Gastrocnemius medialis (tissue), 4 donors: Measurements from ENCODE around the gene TSSC4. TPM values are rescaled to one million over a fixed set of nuclear protein-coding genes. Genes with fewer than 3 reads are reported as not detected.

Source experiments
- ATAC-seq, 2 donors: fragments of 150-250 bp; one replicate each; pipeline ENCODE4 v1.9.1; 2016
- DNase-seq, 2 donors: peaks; one replicate each; pipeline ENCODE4 v3.0.0-alpha.2; 2019
- H3K27ac ChIP-seq, 4 donors: fragments of 200-600 bp; sonication (generic); 1 replicate in 1 of 4; 2 replicates in 3 of 4; pipeline ENCODE4 v1.5.1; 2016 to 2018; ENCODE audit warnings: mild to moderate bottlenecking in 2 of 4, moderate library complexity in 1 of 4
- H3K27me3 ChIP-seq, 3 donors: fragments of 200-600 bp; sonication (generic) in 2 of 3; 1 replicate in 1 of 3; 2 replicates in 2 of 3; pipeline versions ENCODE4 v1.5.1 to v1.6.0; 2016 to 2019; ENCODE audit warnings: mild to moderate bottlenecking in 1 of 3, moderate library complexity in 1 of 3
- H3K36me3 ChIP-seq, 2 donors: fragments of 200-600 bp; sonication (generic) in 1 of 2; one replicate each; pipeline ENCODE4 v1.5.1; 2017 to 2018
- H3K4me1 ChIP-seq, 2 donors: fragments of 200-600 bp; sonication (generic) in 1 of 2; one replicate each; pipeline ENCODE4 v1.5.1; 2016 to 2017; ENCODE audit warnings: mild to moderate bottlenecking in 2 of 2
- H3K4me3 ChIP-seq, 4 donors: fragments of 200-600 bp; sonication (generic) in 3 of 4; 1 replicate in 1 of 4; 2 replicates in 3 of 4; pipeline ENCODE4 v1.5.1; 2016 to 2019; ENCODE audit warnings: mild to moderate bottlenecking in 2 of 4
- H3K9me3 ChIP-seq, 3 donors: fragments of 200-600 bp; sonication (generic) in 2 of 3; 1 replicate in 1 of 3; 2 replicates in 2 of 3; pipeline ENCODE4 v1.5.1; 2016 to 2019
- CTCF ChIP-seq, 5 experiments: fragments of 450-650 bp in 3 of 5; fragments of 200-600 bp in 2 of 5; sonication (generic) in 2 of 5; IDR thresholded peaks in 4 of 5; conservative IDR thresholded peaks in 1 of 5; 1 replicate in 4 of 5; 2 replicates in 1 of 5; pipeline ENCODE4 v1.5.1; 2016 to 2019; ENCODE audit warnings: antibody characterized with exemption in 5 of 5, mild to moderate bottlenecking in 3 of 5, moderate library complexity in 3 of 5
- POLR2A ChIP-seq, 2 donors: fragments of 450-650 bp; IDR thresholded peaks; one replicate each; pipeline ENCODE4 v1.6.1; 2017; ENCODE audit warnings: antibody characterized with exemption in 2 of 2, mild to moderate bottlenecking in 2 of 2, moderate library complexity in 2 of 2
- in situ Hi-C, 4 donors: fragments of 200-750 bp; cut with MboI; loops; one replicate each; pipeline versions ENCODE4 v1.15.0 to v1.8.0; 2017; ENCODE audit warnings: low sequenced_read_pairs in 4 of 4
- intact Hi-C: fragments of 100-400 bp; cut with DNase I; formaldehyde crosslinking; loops from one replicate; pipeline ENCODE4 v1.15.1; 2023; ENCODE audit warnings: low total_unique reads
- total RNA-seq, 4 donors: library from RNA; depleted of rRNA; stranded (reverse); fragments of >200 nt; gene quantifications; one replicate each; pipeline versions ENCODE4 v1.1.0 to v1.2.3, GENCODE V29; 2016

Gene TSSC4
- total RNA-seq, 4 donors from 2014 or later = 53.4 to 92.5 (median 76.8) TPM

GRCh38 chr11:2412323-2412722, 11.8 kb downstream of the TSSC4 start:
- DNase-seq = no peak
- H3K9me3 ChIP-seq = no peaks in the 10 kb centered on the region
- no peaks in the 10 kb centered on the region for H3K27me3 ChIP-seq
- no peaks in the 10 kb centered on the region for H3K4me1 ChIP-seq
- H3K36me3 ChIP-seq = no peaks in the 10 kb centered on the region
- ATAC-seq = no peak
- no peak overlapping the region for H3K4me3 ChIP-seq
- in situ Hi-C loops (loop anchor here in 2 of 4 donors (25.0 kb wide), 1 partner anchor 225 kb away; no protein-coding TSS in a partner anchor), intact Hi-C loops (no loop called here)
- H3K27ac ChIP-seq = no peak overlapping the region
- TF ChIP-seq POLR2A (IDR thresholded peaks at IDR 0.05) (no peak), CTCF (IDR thresholded peaks at IDR 0.05 in 4 of 5, conservative IDR thresholded peaks at IDR 0.05 in 1 of 5) (no peak)

- in situ Hi-C loops = loop anchor here in 2 of 4 donors (25.0 kb wide), 1 partner anchor 227 kb away; no protein-coding TSS in a partner anchor
- DNase-seq (peak in 1 of 2 donors; percentile 38), ATAC-seq (no peak)
- H3K36me3 ChIP-seq = no peaks in the 10 kb centered on the region
- no peak for TF ChIP-seq CTCF (IDR thresholded peaks at IDR 0.05 in 4 of 5, conservative IDR thresholded peaks at IDR 0.05 in 1 of 5)
- no peak for TF ChIP-seq POLR2A (IDR thresholded peaks at IDR 0.05)
- no peaks in the 10 kb centered on the region for H3K27me3 ChIP-seq
- H3K4me3 ChIP-seq = no peak overlapping the region
- intact Hi-C loops = no loop called here
- no peaks in the 10 kb centered on the region for H3K4me1 ChIP-seq
- no peaks in the 10 kb centered on the region for H3K9me3 ChIP-seq
- no peak overlapping the region for H3K27ac ChIP-seq
Measured at GRCh38 chr11:2413742-2414579, 13.4 kb downstream of the TSSC4 start.

GRCh38 chr11:2414616-2415015, 14.1 kb downstream of the TSSC4 start:
- intact Hi-C loops = loop anchor here (5.0 kb wide), 1 partner anchor 37 kb away; the partner anchor contains the start of gene CD81
- H3K27ac ChIP-seq = no peak overlapping the region
- ATAC-seq = no peak
- no peak overlapping the region for H3K4me3 ChIP-seq
- TF ChIP-seq CTCF (IDR thresholded peaks at IDR 0.05 in 4 of 5, conservative IDR thresholded peaks at IDR 0.05 in 1 of 5) = no peak
- TF ChIP-seq POLR2A (IDR thresholded peaks at IDR 0.05) = no peak
- no peak for DNase-seq
- no peaks in the 10 kb centered on the region for H3K4me1 ChIP-seq
- no peaks in the 10 kb centered on the region for H3K27me3 ChIP-seq
- no peaks in the 10 kb centered on the region for H3K9me3 ChIP-seq
- H3K36me3 ChIP-seq = no peaks in the 10 kb centered on the region
- in situ Hi-C loops = loop anchor here in 3 of 4 donors (5.0 to 25.0 kb wide), 2 partner anchors 97 to 227 kb away; no protein-coding TSS in a partner anchor

DNA sequence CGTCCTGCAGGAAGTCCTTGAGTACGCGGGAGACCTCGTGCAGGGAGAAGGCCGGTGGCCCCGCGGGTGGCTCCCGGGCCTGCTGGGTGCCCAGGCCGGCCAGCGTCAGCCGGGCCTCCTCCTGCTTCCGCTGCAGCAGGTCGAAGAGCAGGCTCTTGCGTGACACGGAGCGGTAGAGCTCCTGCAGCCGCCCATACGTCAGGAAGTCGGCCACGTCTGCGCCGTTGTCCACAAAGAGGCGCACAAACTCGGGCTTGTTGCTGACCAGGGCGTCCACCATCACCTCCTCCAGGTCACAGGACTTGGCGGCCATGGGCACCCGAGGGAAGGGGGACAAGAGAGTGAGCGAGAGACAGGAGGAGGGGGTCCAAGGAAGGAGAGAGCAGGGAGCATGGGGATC, 14.6 kb downstream of the TSSC4 start:
- in situ Hi-C loops = loop anchor here in 3 of 4 donors (5.0 to 25.0 kb wide), 2 partner anchors 98 to 228 kb away; no protein-coding TSS in a partner anchor
- H3K27ac ChIP-seq = no peak overlapping the region
- intact Hi-C loops = loop anchor here (5.0 kb wide), 1 partner anchor 38 kb away; the partner anchor contains the start of gene CD81

More for the DNA sequence above, 14.6 kb downstream of the TSSC4 start:
- DNase-seq (no peak), ATAC-seq (no peak)
- TF ChIP-seq CTCF (IDR thresholded peaks at IDR 0.05 in 4 of 5, conservative IDR thresholded peaks at IDR 0.05 in 1 of 5) (no peak), POLR2A (IDR thresholded peaks at IDR 0.05) (no peak)
- Histone ChIP-seq H3K9me3 (no peaks in the 10 kb centered on the region), H3K4me1 (no peaks in the 10 kb centered on the region), H3K27me3 (no peaks in the 10 kb centered on the region), H3K4me3 (no peak overlapping the region), H3K36me3 (no peaks in the 10 kb centered on the region)
